Mucosa of descending colon (tissue), 3 donors: ENCODE measurements around the gene ALDH9A1. TPM values are rescaled to one million over a fixed set of nuclear protein-coding genes. Genes with fewer than 3 reads are reported as not detected.
A peak's percentile ranks its signal among the peaks of the same experiment; 100 is the strongest.

ENCODE experiments used
- ATAC-seq: fragments of 200-7000 bp; cut with Tn5 transposase; one replicate; pipeline ENCODE4 v1.9.1; 2020; ENCODE audit warnings: mild to moderate bottlenecking, moderate library complexity
- DNase-seq, 3 donors: peaks; one replicate each; pipeline ENCODE4 v3.0.0-alpha.2; 2020
- H3K36me3 ChIP-seq: fragments of 200-600 bp; one replicate; pipeline ENCODE4 v1.8.0; 2021; ENCODE audit warnings: low read depth, mild to moderate bottlenecking
- H3K4me1 ChIP-seq: fragments of 200-600 bp; one replicate; pipeline ENCODE4 v1.8.0; 2021; ENCODE audit warnings: low read depth, mild to moderate bottlenecking
- H3K4me3 ChIP-seq: fragments of 200-600 bp; one replicate; pipeline ENCODE4 v1.8.0; 2021; ENCODE audit warnings: mild to moderate bottlenecking
- H3K9me3 ChIP-seq: fragments of 200-600 bp; one replicate; pipeline ENCODE4 v1.8.0; 2021; ENCODE audit warnings: mild to moderate bottlenecking
- intact Hi-C, 2 donors: fragments of 100-400 bp; cut with DNase I in 1 of 2; cut with micrococcal nuclease in 1 of 2; formaldehyde crosslinking; loops; one replicate each; pipeline versions ENCODE4 v1.11.0 to v1.11.1; 2022; cut with DNase I, micrococcal nuclease
- total RNA-seq, 3 donors: library from RNA; stranded (reverse); fragmentation: NEBNext Ultra II Directional in 2 of 3; extraction: Animal tissue kit (Norgen Biotek cat#: 25700) in 2 of 3; gene quantifications; one replicate each; pipeline versions ENCODE4 v1.2.1 to v1.2.4, GENCODE V29; 2021 to 2023
- TF ChIP-seq, protein P1 (sequence below): fragments of 200-600 bp; IDR thresholded peaks from one replicate; pipeline ENCODE4 v1.8.0; 2022; ENCODE audit warnings: antibody characterized with exemption, mild to moderate bottlenecking
- donor health status: DM: no; HTN: no; CAD: no; lungs with moderate emphysema.
- donor health status: DM: no; HTN: no; CAD: no.
- donor health status: DM: no; HTN: yes; CAD: no.

Gene ALDH9A1
- total RNA-seq, 3 donors from 2014 or later, result 32.6 to 53.1 (median 49.8) TPM

DNA sequence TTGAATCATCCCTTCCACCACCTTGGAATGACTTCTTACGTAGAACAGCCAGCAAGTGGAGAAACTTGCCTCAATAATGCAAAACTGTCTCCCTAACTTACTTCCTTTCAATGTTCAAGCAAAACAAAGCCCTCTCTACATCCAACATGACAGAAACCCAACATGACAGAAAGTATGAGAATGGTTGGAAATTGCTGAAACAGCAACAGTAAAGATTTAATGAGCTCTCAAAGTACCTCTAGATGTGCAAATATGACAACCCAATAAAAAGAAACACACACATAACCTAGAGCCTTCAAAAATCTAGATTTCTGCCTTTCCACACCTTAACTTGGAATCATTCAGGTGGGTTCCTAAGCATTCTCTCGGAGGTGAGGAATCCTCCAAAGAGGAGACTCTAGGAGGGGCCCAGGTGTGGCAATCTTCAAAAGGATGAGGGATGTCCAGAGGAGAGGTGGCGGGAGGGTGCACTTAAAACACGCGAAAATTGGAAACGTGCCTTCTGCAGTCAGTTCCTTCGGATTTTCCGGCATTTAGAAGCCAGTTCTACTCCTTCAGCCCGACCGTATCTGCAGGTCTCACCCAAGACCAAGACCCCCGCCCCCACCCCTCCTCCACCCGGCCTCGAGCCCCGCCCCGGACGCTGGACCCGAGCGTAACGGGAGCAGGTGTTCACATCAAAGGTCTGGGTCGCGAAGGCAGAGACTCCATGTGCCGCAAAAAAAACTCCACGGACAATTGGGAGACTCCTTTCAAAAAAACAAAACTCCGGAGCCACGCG is 68.3 kb downstream of the ALDH9A1 start:
- TF ChIP-seq, protein P1, sequence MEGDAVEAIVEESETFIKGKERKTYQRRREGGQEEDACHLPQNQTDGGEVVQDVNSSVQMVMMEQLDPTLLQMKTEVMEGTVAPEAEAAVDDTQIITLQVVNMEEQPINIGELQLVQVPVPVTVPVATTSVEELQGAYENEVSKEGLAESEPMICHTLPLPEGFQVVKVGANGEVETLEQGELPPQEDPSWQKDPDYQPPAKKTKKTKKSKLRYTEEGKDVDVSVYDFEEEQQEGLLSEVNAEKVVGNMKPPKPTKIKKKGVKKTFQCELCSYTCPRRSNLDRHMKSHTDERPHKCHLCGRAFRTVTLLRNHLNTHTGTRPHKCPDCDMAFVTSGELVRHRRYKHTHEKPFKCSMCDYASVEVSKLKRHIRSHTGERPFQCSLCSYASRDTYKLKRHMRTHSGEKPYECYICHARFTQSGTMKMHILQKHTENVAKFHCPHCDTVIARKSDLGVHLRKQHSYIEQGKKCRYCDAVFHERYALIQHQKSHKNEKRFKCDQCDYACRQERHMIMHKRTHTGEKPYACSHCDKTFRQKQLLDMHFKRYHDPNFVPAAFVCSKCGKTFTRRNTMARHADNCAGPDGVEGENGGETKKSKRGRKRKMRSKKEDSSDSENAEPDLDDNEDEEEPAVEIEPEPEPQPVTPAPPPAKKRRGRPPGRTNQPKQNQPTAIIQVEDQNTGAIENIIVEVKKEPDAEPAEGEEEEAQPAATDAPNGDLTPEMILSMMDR, result no peak
- DNase-seq (no peak), ATAC-seq (peak; percentile 6)
- no peaks in the 10 kb centered on the region for H3K9me3 ChIP-seq
- intact Hi-C loops, result no loop called here
- peak overlapping the region; percentile 43 for H3K4me3 ChIP-seq
- H3K4me1 ChIP-seq, result peaks cover 37% of the 10 kb centered on the region
- H3K36me3 ChIP-seq, result no peaks in the 10 kb centered on the region

DNA sequence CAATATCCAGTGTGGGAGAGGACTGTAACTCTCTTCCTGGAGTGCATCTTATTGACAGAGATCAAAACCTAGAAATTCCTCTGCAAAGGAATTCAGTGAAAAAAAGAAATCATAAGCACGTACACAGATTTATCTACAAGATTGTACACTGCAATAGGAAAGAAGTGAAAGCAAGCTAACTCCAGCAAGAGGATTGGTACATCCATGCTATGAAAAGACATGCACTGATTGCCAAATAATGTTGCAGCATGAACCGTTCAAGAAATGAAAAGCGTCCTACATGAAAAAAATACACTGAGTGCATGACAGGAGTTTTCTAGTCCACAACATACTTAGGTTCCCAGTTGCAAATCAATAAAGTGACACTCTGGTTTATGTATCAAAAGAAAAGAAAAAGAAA is 69.2 kb downstream of the ALDH9A1 start:
- no peak for ATAC-seq
- intact Hi-C loops, result no loop called here
- peaks cover 34% of the 10 kb centered on the region for H3K4me1 ChIP-seq
- no peak overlapping the region for H3K4me3 ChIP-seq
- TF ChIP-seq, protein P1, result no peak
- DNase-seq, result no peak
- H3K36me3 ChIP-seq, result no peaks in the 10 kb centered on the region
- no peaks in the 10 kb centered on the region for H3K9me3 ChIP-seq

DNA sequence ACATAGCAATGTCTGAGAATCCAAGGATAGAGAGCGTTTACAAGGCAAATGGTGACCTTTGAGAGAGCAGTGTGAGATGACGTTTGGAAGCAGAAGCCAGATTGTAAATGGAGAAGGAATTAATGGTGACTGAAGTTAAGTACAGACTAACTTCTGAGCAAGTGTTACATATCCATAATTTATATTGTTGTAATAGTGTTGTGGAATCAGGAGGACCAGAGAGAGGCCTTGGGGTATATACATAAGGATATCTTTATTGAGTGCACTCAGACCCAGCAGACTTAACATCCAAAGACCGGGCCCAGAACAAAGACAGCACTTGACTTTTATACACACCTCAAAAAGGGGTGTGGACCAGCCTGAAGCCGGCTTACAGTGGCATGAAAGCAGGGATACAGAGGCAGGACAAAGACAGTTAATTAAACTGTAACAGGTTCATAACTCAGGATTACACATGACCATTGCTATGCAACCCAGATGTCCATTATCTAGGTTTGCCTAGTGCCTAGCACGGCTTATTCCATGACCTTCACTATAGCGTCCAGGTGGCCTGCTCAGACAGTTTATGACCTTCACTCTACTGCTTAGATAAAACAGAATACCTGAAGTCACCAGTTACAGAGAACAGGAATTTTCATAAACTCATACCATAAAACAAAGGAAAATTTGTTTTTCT is 70.1 kb downstream of the ALDH9A1 start:
- Histone ChIP-seq H3K4me1 (peaks cover 30% of the 10 kb centered on the region), H3K9me3 (no peaks in the 10 kb centered on the region), H3K4me3 (no peak overlapping the region), H3K36me3 (no peaks in the 10 kb centered on the region)
- DNase-seq (no peak), ATAC-seq (no peak)
- TF ChIP-seq, protein P1, result no peak
- intact Hi-C loops, result no loop called here

DNA sequence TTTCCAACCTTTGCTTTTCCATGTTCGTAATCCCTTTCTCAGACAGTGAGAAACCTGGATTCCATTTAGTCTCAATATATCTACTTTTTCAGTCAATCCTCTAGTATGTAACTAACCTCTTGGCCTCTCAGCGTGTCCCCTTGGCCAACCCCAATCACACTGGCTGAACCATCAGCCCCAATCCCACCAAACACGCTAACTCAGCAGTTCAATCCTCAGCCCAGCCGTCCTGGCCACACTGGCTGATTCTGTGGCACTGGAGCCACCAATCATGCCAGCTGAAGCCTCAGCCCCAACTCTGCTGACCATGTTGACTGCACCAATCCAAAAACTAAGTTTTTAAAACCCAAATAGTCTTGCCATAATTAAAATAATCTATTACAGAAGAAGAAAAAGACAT is 73.9 kb downstream of the ALDH9A1 start:
- Histone ChIP-seq H3K36me3 (no peaks in the 10 kb centered on the region), H3K4me3 (no peak overlapping the region), H3K9me3 (no peaks in the 10 kb centered on the region), H3K4me1 (peaks cover 12% of the 10 kb centered on the region)
- no peak for DNase-seq
- no peak for ATAC-seq
- TF ChIP-seq, protein P1, result no peak
- intact Hi-C loops, result no loop called here

DNA sequence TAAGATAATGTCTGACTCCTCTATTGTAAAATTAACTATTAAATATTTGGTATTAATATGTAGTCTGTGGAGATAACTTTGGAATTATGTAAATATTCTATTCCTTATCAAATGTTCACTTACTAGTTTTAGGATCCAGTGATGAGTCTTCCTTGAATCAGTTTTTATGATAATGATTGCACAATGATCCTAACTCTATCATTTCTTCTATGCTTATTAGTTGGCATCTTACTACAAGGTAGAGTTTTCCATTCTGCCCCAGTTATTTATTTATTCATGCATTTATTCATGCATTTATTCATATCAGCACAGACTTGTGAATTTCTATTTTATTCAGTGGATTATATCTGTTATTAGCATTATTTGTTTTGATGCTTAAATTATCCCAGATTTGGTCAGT is 74.7 kb downstream of the ALDH9A1 start:
- TF ChIP-seq, protein P1, result no peak
- no peak for ATAC-seq
- Histone ChIP-seq H3K9me3 (no peaks in the 10 kb centered on the region), H3K4me1 (peaks cover 7% of the 10 kb centered on the region), H3K4me3 (no peak overlapping the region), H3K36me3 (no peaks in the 10 kb centered on the region)
- no peak for DNase-seq
- intact Hi-C loops, result no loop called here
